Adrenal gland (tissue), 12 donors: Measurements from ENCODE around the gene OSM. TPM values are rescaled to one million over a fixed set of nuclear protein-coding genes. Genes with fewer than 3 reads are reported as not detected.

Experiments
- DNase-seq, 7 donors: peaks; one replicate each; pipeline ENCODE4 v3.0.0-alpha.2; 2019 to 2020
- H3K27ac ChIP-seq, 5 donors: fragments of 200-600 bp; sonication (generic) in 4 of 5; 1 replicate in 3 of 5; 2 replicates in 2 of 5; pipeline versions ENCODE4 v1.5.1 to v1.8.0; 2016 to 2020; ENCODE audit warnings: mild to moderate bottlenecking in 1 of 5
- H3K27me3 ChIP-seq: fragments of 200-600 bp; 2 replicates; pipeline ENCODE4 v1.8.0; 2021
- H3K36me3 ChIP-seq, 2 donors: fragments of 200-600 bp; replicated peaks in 1 of 2; 1 replicate in 1 of 2; 2 replicates in 1 of 2; pipeline versions ENCODE4 v1.5.1 to v1.8.0; 2018 to 2022
- H3K4me1 ChIP-seq, 2 donors: fragments of 200-600 bp; replicated peaks in 1 of 2; 1 replicate in 1 of 2; 2 replicates in 1 of 2; pipeline versions ENCODE4 v1.5.1 to v1.8.0; 2018 to 2021
- H3K4me3 ChIP-seq, 4 donors: fragments of 200-600 bp; sonication (generic) in 3 of 4; one replicate each; pipeline ENCODE4 v1.5.1; 2016 to 2018
- H3K9me3 ChIP-seq, 3 donors: fragments of 200-600 bp; sonication (generic) in 1 of 3; replicated peaks in 1 of 3; 1 replicate in 2 of 3; 2 replicates in 1 of 3; pipeline versions ENCODE4 v1.5.1 to v1.8.0; 2016 to 2021
- POLR2A ChIP-seq, 2 donors: fragments of 450-650 bp; IDR thresholded peaks; one replicate each; pipeline ENCODE4 v1.6.1; 2017; ENCODE audit warnings: antibody characterized with exemption in 2 of 2, mild to moderate bottlenecking in 2 of 2, moderate library complexity in 1 of 2
- WGBS, 4 donors: extraction: QIAGEN DNeasy Blood & Tissue Kit in 2 of 4; methylation state at CpG; one replicate each; pipeline versions ENCODE4 v1.1.5 to v1.1.7; 2013 to 2017; 5-methylcytosine and 5-hydroxymethylcytosine counted together
- intact Hi-C, 2 donors: fragments of 100-400 bp; cut with DNase I; formaldehyde crosslinking; loops; one replicate each; pipeline versions ENCODE4 v1.14.1 to v1.15.0; 2022 to 2023
- polyA plus RNA-seq, 3 donors: library from polyadenylated mRNA; stranded (reverse); fragments of 200-250 nt in 2 of 3; fragments of 350-450 nt in 1 of 3; fragmentation: Illumina TruSeq in 1 of 3; extraction: RNeasy Lipid Tissue Mini Kit (QIAGEN cat#74804) in 1 of 3; gene quantifications; one replicate each; pipeline ENCODE4 v1.2.3, GENCODE V29; 2013 to 2014
- total RNA-seq, 9 donors: library from RNA; depleted of rRNA in 4 of 9; stranded (reverse); fragments of >200 nt in 4 of 9; fragments of 120-200 nt in 1 of 9; fragmentation: NEBNext Ultra II Directional in 1 of 9; extraction: Animal tissue kit (Norgen Biotek cat#: 25700) in 1 of 9; gene quantifications; one replicate each; pipeline versions ENCODE4 v1.1.0 to v1.2.4, GENCODE V29; 2013 to 2023
- TF ChIP-seq, protein P1 (sequence below), 6 experiments: fragments of 450-650 bp in 4 of 6; fragments of 200-600 bp in 2 of 6; sonication (generic) in 1 of 6; IDR thresholded peaks; 1 replicate in 5 of 6; 2 replicates in 1 of 6; pipeline versions ENCODE4 v1.5.1 to v1.8.0; 2016 to 2021; ENCODE audit warnings: antibody characterized with exemption in 6 of 6, mild to moderate bottlenecking in 2 of 6, moderate library complexity in 1 of 6
- donor health status: healthy with polysubstance abuse.
- donor health status: Bipolar disorder and iron deficiency.
- donor health status: DM: yes; HTN: yes; CAD: no.
- donor health status: DM: no; HTN: no; CAD: no.
- donor health status: DM: no; HTN: no; CAD: no.
- donor health status: DM: yes; HTN: yes; CAD: no.

Gene OSM
- total and polyA plus RNA-seq, 12 donors, result 0.44 to 8.1 (median 1.5) TPM; not detected in 1

DNA sequence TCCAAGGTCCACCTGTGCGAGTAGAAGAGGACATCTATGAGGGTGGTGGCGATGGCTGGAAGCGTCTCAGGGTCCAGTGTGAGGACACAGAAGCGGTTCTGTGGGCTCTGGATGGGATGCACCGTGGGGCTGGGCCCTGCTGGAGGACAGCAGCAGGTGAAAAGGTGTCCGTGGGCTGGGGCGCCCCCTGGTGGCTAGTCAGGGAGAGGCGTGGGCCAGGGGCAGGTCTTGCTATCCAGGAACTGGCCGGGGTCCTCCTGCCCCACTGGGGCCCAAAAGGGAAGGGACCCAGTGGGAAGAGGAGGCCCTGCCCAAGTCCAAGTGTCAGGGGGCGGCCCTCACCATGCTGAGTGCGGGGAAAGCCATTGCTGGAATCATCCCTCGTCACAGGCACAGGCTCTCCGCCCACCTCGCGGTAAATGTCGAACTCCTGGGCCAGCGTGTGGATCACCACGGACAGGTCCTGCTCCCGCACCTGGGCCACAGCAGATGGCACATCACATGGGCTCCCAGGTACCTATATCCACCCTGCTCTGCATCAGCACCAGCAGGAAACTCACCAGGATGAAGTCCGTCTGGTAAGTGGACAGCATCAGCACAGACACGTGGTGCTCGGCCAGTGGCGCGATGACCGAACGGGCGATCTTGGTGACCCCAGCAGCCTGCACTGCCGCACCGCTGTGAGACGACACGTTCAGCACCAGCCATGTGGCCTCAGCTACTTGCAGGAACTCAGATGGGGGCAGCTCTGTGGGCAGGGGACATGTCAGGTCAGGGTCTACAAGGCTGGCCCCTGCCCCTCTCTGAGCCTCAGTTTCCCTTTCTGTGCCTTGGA is 20.4 kb upstream of the OSM start:
- no peak overlapping the region for H3K27ac ChIP-seq
- H3K4me1 ChIP-seq, result peaks cover 30 to 39% of the 10 kb centered on the region in 2 donors
- TF ChIP-seq, protein P1, sequence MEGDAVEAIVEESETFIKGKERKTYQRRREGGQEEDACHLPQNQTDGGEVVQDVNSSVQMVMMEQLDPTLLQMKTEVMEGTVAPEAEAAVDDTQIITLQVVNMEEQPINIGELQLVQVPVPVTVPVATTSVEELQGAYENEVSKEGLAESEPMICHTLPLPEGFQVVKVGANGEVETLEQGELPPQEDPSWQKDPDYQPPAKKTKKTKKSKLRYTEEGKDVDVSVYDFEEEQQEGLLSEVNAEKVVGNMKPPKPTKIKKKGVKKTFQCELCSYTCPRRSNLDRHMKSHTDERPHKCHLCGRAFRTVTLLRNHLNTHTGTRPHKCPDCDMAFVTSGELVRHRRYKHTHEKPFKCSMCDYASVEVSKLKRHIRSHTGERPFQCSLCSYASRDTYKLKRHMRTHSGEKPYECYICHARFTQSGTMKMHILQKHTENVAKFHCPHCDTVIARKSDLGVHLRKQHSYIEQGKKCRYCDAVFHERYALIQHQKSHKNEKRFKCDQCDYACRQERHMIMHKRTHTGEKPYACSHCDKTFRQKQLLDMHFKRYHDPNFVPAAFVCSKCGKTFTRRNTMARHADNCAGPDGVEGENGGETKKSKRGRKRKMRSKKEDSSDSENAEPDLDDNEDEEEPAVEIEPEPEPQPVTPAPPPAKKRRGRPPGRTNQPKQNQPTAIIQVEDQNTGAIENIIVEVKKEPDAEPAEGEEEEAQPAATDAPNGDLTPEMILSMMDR (IDR thresholded peaks at IDR 0.05), result peak; percentile 72 to 88 (median 85)
- no peak for TF ChIP-seq POLR2A (IDR thresholded peaks at IDR 0.05)
- 50 to 61% (median 53%) methylated on average over 20 to 31 of the region's 31 CpGs for WGBS, 4 donors
- no peaks in the 10 kb centered on the region for H3K27me3 ChIP-seq
- peak; percentile 65 to 84 (median 72) for DNase-seq
- H3K9me3 ChIP-seq, result no peaks in the 10 kb centered on the region
- no peak overlapping the region for H3K4me3 ChIP-seq
- intact Hi-C loops, result loop anchor here (5.0 kb wide), 2 partner anchors 40 to 100 kb away; partner anchors contain the start of genes RNF215 (in 1 of the 2) and TBC1D10A (in 1 of the 2)
- H3K36me3 ChIP-seq, result peaks cover 0 to 19% of the 10 kb centered on the region in 2 donors

DNA sequence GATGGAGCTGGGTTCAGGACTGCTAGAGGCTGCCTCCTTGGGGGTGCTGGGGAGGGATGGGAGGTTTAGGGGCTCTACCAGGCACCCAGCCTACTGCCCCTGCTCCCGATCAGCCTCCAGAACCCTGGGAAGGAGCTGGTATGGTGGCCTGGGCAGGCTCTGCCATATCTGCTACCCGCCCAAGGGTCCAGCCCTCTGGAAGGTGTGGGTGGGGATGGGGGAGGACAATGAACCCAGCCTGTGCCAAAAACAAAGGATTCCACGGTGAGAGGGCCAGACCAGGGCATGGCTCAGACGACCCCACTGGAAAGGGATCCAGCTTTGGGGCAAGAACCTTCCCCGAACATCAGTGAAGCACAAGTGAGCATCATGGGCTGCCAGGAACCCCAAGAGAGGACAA is 19.7 kb upstream of the OSM start:
- Histone ChIP-seq H3K4me1 (peaks cover 27 to 32% of the 10 kb centered on the region in 2 donors), H3K27me3 (no peaks in the 10 kb centered on the region), H3K27ac (no peak overlapping the region), H3K4me3 (no peak overlapping the region), H3K9me3 (no peaks in the 10 kb centered on the region), H3K36me3 (peaks cover 0 to 14% of the 10 kb centered on the region in 2 donors)
- TF ChIP-seq POLR2A (IDR thresholded peaks at IDR 0.05), result no peak
- TF ChIP-seq, protein P1 (IDR thresholded peaks at IDR 0.05), result no peak
- WGBS, 4 donors, result 85 to 91% (median 86%) methylated on average over 4 to 5 of the region's 5 CpGs
- intact Hi-C loops, result loop anchor here (5.0 kb wide), 2 partner anchors 41 to 101 kb away; partner anchors contain the start of genes RNF215 (in 1 of the 2) and TBC1D10A (in 1 of the 2)
- DNase-seq, result no peak

DNA sequence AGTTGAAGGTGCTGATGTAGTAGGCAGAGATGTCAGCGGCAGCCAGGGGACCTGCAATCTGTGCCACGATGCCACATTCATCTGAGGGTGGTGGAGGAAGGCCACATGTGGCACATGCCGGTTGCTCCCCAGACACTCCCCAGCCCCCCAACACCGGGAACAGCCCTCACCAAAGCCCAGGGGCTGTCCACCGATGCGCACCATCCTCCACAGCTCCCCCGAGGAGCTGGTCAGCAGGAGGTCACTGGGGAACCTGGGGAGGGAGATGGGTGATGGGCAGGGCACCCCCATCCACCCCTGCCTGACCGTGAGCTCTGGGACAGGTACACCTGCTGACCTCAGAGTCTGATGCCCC is 19.2 kb upstream of the OSM start:
- no peaks in the 10 kb centered on the region for H3K27me3 ChIP-seq
- DNase-seq, result no peak
- no peak overlapping the region for H3K27ac ChIP-seq
- H3K4me3 ChIP-seq, result no peak overlapping the region
- H3K9me3 ChIP-seq, result no peaks in the 10 kb centered on the region
- WGBS, 4 donors, result 83 to 91% (median 90%) methylated on average over 7 to 8 of the region's 8 CpGs; no CpG with 5 or more reads in 1 of the 4 donors
- peaks cover 0 to 14% of the 10 kb centered on the region in 2 donors for H3K36me3 ChIP-seq
- TF ChIP-seq POLR2A (IDR thresholded peaks at IDR 0.05), result no peak
- TF ChIP-seq, protein P1 (IDR thresholded peaks at IDR 0.05), result no peak
- intact Hi-C loops, result loop anchor here (5.0 kb wide), 2 partner anchors 41 to 101 kb away; partner anchors contain the start of genes RNF215 (in 1 of the 2) and TBC1D10A (in 1 of the 2)
- peaks cover 22 to 27% of the 10 kb centered on the region in 2 donors for H3K4me1 ChIP-seq

DNA sequence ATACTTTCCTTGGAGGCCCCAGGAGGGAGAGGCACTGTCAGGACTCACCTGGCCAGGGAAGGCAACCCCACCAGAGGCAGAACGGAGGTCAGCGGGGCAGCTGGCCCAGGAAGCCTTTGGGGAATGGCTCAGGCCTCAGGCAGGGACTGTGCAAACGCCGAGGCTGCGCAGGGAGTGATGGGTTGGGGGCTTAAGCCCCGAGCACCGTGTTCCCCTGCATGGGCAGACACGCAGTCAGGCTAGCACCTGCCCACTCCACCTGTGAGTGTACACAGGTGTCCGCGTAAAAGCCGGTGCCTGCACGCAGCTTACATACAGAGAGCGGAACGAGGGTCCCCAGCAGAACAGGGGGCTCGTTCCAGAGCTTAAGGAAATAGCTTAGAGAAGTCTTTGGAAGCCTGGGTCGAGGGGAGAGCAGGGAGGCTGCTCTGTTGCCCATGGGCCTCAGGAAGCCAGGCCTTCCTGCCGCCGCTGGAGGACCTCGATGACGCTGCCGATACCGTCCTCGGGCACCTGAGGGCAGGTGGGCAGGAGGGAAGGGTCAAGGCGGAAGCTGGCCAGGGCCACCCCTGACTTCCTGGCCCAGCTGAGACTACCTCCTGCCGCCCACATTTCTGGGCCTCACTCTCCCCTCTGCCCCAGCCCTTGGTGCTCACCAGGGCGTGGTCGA is 18.7 kb upstream of the OSM start:
- WGBS, 4 donors, result 91 to 93% (median 92%) methylated on average over 20 to 27 of the region's 27 CpGs
- Histone ChIP-seq H3K36me3 (peaks cover 0 to 14% of the 10 kb centered on the region in 2 donors), H3K4me3 (no peak overlapping the region), H3K27me3 (no peaks in the 10 kb centered on the region), H3K27ac (no peak overlapping the region), H3K9me3 (no peaks in the 10 kb centered on the region), H3K4me1 (peaks cover 17 to 22% of the 10 kb centered on the region in 2 donors)
- intact Hi-C loops, result loop anchor here (5.0 kb wide), 2 partner anchors 42 to 102 kb away; partner anchors contain the start of genes RNF215 (in 1 of the 2) and TBC1D10A (in 1 of the 2)
- TF ChIP-seq, protein P1 (IDR thresholded peaks at IDR 0.05), result no peak
- TF ChIP-seq POLR2A (IDR thresholded peaks at IDR 0.05), result no peak
- DNase-seq, result no peak
